BJ (cell line): ENCODE data around the gene RPS19. TPM values are rescaled to one million over a fixed set of nuclear protein-coding genes. Genes with fewer than 3 reads are reported as not detected.

ENCODE experiments used
- CTCF ChIA-PET: fragments of 350-600 bp; formaldehyde crosslinking; extraction: SDS; loops from one replicate; lab custom pipeline; 2021; ENCODE audit warnings: antibody characterized with exemption, inconsistent platforms; lab: Yijun Ruan, JAX
- POLR2A ChIA-PET: fragments of 300-600 bp; sonication (Branson Sonifier 250); formaldehyde crosslinking; extraction: SDS; loops from one replicate; lab custom pipeline; 2021; ENCODE audit warnings: antibody characterized with exemption; lab: Charles Lee
- DNase-seq: peaks from one replicate; pipeline ENCODE4 v3.0.0-alpha.2; 2011; ENCODE audit warnings: low read depth
- H3K27me3 ChIP-seq: 2 replicates; pipeline ENCODE4 v1.6.0; 2011; ENCODE audit warnings: low read length; ENCODE audit not compliant: control insufficient read depth, insufficient read depth
- H3K36me3 ChIP-seq: 2 replicates; pipeline ENCODE4 v1.5.1; 2011; ENCODE audit warnings: low read length; ENCODE audit not compliant: control insufficient read depth, insufficient read depth
- H3K4me3 ChIP-seq: 2 replicates; pipeline ENCODE4 v1.5.1; 2011; ENCODE audit warnings: low read depth, mild to moderate bottlenecking, control low read depth, low read length
- polyA plus RNA-seq: library from polyadenylated mRNA; depleted of rRNA; stranded (reverse); fragments of >200 nt; gene quantifications from 2 replicates; pipeline ENCODE4 v1.2.3, GENCODE V29; 2011
- TF ChIP-seq, protein P1 (sequence below): IDR thresholded peaks from 2 replicates; pipeline ENCODE4 v1.5.1; 2011; ENCODE audit warnings: low read depth, mild to moderate bottlenecking, control low read depth, inconsistent platforms, low read length, moderate library complexity; ENCODE audit not compliant: insufficient read depth

Gene RPS19
- polyA plus RNA-seq, 1 experiment, result 1,209 TPM

DNA sequence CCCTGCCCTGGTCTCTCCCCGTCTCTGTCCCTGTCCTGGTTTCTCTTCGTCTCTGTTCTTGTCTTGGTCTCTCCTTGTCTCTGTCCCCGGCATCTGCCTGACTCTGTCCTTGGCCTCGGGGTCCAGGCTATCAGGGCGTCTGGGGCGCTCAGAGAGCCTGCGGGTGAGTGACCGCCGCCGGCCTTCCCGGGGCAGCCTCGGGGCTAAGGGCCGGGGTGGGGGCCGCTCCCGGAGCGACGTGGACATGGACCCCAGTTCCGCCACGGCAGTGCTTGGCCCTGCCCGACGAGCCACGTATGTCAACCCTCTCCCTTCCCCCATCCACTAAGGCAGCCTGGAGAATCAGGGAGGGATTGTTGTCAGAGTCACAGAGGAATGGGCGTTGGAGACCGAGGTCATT lies 37.8 kb downstream of the RPS19 start:
- Histone ChIP-seq H3K27me3 (no peaks in the 10 kb centered on the region), H3K36me3 (peaks cover 46% of the 10 kb centered on the region), H3K4me3 (no peak overlapping the region)
- no peak for DNase-seq
- CTCF ChIA-PET, result no interaction called here
- POLR2A ChIA-PET, result interaction anchor here (0.5 kb wide), 1 partner anchor 51 kb away, joined by 5 read pairs; no protein-coding TSS in a partner anchor
- TF ChIP-seq, protein P1, sequence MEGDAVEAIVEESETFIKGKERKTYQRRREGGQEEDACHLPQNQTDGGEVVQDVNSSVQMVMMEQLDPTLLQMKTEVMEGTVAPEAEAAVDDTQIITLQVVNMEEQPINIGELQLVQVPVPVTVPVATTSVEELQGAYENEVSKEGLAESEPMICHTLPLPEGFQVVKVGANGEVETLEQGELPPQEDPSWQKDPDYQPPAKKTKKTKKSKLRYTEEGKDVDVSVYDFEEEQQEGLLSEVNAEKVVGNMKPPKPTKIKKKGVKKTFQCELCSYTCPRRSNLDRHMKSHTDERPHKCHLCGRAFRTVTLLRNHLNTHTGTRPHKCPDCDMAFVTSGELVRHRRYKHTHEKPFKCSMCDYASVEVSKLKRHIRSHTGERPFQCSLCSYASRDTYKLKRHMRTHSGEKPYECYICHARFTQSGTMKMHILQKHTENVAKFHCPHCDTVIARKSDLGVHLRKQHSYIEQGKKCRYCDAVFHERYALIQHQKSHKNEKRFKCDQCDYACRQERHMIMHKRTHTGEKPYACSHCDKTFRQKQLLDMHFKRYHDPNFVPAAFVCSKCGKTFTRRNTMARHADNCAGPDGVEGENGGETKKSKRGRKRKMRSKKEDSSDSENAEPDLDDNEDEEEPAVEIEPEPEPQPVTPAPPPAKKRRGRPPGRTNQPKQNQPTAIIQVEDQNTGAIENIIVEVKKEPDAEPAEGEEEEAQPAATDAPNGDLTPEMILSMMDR, result no peak

DNA sequence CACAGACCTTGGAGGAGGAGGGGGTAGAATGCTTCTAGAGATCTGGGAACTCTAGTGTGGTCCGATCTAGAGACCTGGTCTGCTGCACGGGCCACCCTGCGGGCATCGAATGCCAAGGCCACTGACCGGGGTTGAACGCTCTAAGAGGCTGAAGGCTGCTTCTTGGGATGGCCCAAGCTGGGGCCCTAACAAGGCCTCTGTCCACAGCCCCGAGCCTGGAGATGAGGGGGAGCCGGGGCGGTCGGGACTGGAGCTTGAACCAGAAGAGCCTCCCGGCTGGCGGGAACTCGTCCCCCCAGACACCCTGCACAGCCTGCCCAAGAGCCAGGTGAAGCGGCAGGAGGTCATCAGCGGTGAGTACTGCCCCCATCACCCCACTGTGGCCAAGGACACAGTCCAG lies 38.2 kb downstream of the RPS19 start:
- Histone ChIP-seq H3K36me3 (peaks cover 48% of the 10 kb centered on the region), H3K4me3 (no peak overlapping the region), H3K27me3 (no peaks in the 10 kb centered on the region)
- no peak for DNase-seq
- CTCF ChIA-PET, result interaction anchor here (1.4 kb wide), 1 partner anchor 12 kb away, joined by 4 read pairs; no protein-coding TSS in a partner anchor
- TF ChIP-seq, protein P1, result no peak
- POLR2A ChIA-PET, result interaction anchor here (0.5 kb wide), 1 partner anchor 51 kb away, joined by 5 read pairs; no protein-coding TSS in a partner anchor

DNA sequence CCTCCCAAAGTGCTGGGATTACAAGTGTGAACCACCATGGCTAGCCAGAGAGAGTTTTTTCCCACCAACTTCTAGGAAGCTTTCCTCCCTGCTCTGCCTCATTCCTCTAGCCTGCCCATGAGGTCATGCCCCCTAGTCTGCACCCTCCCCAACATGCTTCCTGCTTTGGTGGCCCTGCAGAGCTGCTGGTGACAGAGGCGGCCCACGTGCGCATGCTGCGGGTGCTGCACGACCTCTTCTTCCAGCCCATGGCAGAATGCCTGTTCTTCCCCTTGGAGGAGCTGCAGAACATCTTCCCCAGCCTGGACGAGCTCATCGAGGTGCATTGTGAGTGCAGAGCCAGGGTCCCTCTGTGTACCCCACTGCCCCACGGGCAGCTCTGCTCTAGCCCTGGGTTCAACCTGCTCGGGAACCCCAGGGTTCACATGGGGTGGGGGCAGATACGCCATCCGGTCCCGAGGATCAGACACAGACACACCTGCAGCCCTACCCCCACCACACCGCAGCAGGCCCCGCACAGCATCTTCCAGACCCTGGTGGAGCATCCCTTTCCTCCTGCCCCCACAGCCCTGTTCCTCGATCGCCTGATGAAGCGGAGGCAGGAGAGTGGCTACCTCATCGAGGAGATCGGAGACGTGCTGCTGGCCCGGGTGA lies 41.8 kb downstream of the RPS19 start:
- TF ChIP-seq, protein P1, result no peak
- Histone ChIP-seq H3K27me3 (no peaks in the 10 kb centered on the region), H3K36me3 (peaks cover 49% of the 10 kb centered on the region), H3K4me3 (no peak overlapping the region)
- DNase-seq, result no peak
- ChIA-PET CTCF (interaction anchor here (0.6 to 0.8 kb wide), 2 partner anchors 29 to 127 kb away, joined by 3 read pairs; no protein-coding TSS in a partner anchor), POLR2A (no interaction called here)

DNA sequence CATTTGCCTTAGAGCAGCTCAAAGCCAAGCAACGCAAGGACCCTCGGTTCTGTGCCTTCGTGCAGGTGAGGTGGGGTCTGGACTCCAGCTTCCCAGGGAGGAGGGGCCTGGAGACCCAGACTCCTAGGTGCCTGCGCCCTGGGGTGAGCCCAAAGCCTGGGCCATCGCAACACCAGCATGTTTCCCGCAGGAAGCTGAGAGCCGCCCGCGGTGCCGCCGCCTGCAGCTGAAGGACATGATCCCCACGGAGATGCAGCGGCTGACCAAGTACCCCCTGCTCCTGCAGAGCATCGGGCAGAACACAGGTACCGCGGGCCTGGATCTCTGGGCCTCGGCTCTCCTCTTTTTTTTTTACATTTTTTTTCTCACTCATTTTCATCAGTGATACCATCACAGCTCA lies 42.5 kb downstream of the RPS19 start:
- ChIA-PET POLR2A (no interaction called here), CTCF (no interaction called here)
- no peaks in the 10 kb centered on the region for H3K27me3 ChIP-seq
- DNase-seq, result no peak
- peaks cover 49% of the 10 kb centered on the region for H3K36me3 ChIP-seq
- no peak overlapping the region for H3K4me3 ChIP-seq
- TF ChIP-seq, protein P1, result no peak

DNA sequence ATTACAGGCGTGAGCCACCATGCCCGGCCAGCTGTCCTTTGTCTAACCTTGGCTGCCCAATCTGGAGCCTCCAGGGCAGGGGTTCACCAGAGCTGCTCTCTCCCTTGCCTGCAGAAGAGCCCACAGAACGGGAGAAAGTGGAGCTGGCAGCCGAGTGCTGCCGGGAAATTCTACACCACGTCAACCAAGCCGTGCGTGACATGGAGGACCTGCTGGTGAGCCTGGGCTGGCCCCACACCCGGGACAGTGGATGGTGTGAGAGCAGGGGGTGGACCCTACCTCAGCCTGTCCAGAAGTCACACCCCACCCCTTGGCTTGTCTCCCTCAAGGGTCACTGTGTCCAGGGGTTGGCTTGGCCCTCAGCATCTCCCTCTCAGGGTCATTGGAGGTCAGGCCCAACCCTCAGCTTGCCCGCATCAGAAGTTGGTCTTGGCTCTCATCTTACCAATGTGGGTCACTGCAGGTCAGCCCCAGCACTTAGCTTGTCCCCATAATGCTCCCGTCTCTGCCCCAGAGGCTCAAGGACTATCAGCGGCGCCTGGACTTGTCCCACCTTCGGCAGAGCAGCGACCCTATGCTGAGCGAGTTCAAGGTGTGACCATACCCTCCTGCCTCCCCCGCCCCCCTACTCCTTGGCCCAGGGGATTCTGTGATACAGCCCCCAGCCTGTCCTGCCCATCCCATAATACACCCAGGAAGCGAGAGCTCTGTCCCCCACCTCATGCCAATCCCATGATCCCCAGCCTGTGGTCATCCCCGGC lies 43.3 kb downstream of the RPS19 start:
- Histone ChIP-seq H3K36me3 (peaks cover 46% of the 10 kb centered on the region), H3K27me3 (no peaks in the 10 kb centered on the region), H3K4me3 (no peak overlapping the region)
- ChIA-PET POLR2A (no interaction called here), CTCF (no interaction called here)
- TF ChIP-seq, protein P1, result no peak
- no peak for DNase-seq
